ENCODE measurements around the gene CTBP1.

The CTBP1 gene

DNA sequence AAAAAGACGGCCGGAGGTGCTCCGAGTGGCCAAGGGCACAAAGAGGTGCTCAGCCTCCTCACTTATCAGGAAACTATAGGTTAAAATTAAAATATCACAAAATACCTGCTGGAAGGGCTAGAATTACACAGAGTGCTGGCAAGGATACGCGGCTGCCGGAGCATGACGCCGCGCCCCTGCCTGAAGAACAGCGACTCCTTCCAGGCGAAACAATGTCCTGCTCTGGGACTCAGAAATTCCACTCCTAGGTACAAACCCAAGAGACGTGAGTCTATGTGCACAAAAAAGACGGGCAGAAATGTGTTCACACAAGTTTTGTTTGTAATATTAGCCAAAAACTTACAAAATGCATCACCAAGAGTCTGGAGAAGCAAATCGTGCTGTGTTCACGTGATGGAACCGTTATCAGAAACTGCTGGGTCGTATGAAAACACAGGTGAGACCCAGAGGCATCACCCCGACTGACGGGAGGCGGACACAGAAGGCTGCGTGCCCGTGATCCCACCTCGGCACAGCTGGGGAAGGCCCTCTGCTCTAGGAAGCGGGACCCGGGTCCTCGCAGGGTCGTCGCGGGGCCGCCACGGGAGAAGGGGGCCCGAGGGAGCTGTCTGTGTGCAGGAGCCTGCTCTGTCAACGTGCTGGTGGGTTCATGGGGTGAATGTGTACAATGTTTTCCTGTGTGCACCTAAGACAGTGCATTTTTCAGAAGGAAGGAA is 27.6 kb downstream of the CTBP1 start:
- no peak for DNase-seq

DNA sequence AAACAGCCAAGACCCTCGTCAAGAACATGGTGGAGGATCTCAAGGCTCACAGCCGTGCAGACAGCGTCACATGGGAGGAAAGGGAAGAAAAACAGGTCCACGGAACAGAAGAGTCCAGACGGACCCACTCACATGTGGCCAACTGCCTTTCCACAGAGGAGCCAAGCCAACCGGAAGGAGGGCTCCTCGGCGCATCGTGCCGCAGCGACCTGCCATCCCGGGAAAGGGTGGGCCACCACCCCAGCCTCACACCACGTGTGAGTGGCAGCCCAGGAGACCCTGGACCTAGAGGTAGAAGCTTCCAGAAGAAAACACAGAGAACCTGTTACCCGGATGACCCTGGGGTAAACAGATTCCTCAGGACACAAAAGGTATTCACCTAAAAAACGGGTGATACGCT is 28.4 kb downstream of the CTBP1 start:
- DNase-seq = no peak

DNA sequence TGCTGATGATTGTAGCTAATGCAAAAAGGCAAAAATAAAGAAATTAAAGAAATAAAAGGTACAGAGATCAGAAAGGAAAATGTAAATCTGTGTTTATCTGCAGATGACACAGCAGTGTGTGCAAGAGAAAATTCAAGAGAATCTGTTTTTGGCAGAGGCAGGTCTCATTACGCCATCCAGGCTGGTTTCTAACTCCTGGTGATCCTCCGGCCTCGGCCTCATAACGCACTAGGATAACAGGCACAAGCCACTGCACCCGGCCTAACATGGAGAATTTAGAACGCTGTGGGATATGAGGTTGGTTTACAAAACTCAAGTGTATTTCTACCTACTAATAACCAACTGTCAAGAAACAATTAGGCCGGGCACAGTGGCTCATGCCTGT is 29.4 kb downstream of the CTBP1 start:
- no peak for DNase-seq

GRCh38 chr4:1218634-1219565 is 30.0 kb downstream of the CTBP1 start:
- no peak for DNase-seq

GRCh38 chr4:1217366-1217765 is 31.6 kb downstream of the CTBP1 start:
- DNase-seq = no peak

- peak; percentile 79 for DNase-seq
These were observed 32.0 kb downstream of the CTBP1 start for GRCh38 chr4:1216869-1217294.

GRCh38 chr4:1216076-1216614 is 32.8 kb downstream of the CTBP1 start:
- DNase-seq = no peak

GRCh38 chr4:1215141-1216075 is 33.5 kb downstream of the CTBP1 start:
- no peak for DNase-seq

GRCh38 chr4:1214101-1215095 is 34.5 kb downstream of the CTBP1 start:
- no peak for DNase-seq

DNA sequence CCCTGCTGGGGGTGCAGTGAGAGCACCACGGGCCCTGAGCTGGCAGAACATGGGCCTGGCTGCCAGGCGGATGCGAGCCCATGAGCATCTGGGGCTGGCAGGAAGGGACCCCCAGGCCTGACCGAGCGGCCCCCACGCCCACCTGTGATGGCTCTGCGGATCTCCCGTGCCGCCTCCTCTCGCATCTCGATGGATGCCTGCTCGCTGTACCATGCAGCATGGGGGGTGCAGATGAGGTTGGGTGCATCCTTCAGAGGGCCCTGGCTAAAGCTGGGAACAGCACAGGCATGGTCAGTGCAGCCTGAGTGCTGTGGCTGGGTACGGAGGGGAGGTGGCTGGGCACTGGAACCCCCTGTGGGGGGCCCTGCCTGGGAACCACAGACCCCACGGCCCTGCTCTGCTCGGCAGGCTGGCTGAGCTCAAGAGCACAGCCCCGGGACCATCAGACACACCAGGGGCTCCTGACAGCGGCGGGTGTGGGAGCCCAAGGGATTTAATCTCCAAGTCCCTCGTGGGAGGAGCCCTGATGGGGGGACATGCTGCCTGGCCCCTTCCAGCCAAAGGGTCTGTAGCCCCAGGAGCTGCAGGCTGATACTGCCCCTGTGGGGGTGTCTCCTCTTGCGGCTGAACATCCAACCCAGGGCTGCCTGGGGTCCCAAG is 35.5 kb downstream of the CTBP1 start:
- DNase-seq = no peak

GRCh38 chr4:1212546-1213335 is 36.2 kb downstream of the CTBP1 start:
- no peak for DNase-seq

- DNase-seq = no peak
These were observed 36.9 kb downstream of the CTBP1 start for GRCh38 chr4:1211891-1212545.

DNA sequence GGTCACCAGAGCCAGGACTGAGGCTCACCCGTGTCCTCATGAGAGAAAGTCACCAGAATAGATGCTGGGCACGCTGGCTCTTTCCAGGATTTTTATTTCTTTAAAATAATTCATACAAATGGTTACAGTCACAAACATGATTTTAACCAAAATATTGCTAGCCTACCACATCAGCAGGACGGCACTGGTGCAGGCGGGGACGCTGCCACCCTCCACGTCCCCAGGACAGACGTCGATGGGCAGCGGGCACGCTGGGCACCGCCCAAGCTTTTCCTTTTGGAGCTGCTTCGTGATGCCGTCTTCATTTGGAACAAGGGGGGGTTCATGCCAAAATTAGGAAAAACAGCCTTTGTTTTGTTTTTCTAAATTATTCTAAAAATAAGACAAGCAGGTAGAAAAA is 37.6 kb downstream of the CTBP1 start:
- DNase-seq = no peak

DNA sequence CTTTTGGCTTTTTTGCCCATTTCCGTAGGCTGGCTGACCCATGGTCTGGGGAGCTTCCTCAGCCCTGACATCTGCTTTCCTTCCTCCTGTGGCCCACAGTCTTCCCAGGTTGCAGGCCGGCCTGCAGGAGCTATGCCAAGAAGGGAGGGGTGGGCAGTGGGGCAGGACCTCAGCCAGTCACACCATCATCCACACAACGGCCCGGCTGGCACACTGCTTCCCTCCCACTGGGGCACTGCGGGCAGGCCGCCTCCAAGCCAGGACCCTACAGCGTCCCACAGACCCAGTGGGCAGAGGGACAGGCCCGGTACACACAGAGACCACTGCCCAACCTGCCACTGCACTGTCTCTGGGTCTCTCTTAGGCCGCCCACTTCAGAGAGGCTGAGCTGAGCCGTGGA is 38.0 kb downstream of the CTBP1 start:
- no peak for DNase-seq

DNA sequence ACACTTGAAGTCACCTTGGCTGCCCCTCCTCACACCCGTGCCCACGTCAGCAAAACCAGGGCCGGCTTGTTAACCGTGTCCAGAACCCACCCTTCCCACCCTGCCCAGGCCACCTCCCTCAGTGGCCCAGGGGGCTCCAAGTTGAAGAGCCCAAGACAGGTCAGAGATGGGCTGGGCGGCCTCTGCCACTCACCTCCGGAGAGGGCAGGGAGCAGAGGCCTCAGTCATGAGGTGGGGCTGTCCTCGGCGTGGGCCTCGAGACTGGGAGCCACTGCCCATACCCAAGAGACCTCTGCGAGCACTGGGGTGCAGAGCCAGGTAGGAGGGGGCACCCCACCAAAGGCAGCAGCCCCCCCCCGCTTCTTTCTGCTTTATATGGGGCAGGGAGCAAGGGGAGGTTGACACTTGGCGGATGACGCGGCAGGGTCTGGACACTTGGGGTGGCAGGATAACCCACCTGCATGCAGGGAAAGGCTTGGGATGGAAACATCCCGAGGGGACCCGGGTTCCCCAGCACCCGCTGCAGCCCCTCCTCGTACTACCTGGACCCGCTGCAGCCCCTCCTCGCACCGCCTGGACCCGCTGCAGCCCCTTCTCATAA is 38.6 kb downstream of the CTBP1 start:
- no peak for DNase-seq

DNA sequence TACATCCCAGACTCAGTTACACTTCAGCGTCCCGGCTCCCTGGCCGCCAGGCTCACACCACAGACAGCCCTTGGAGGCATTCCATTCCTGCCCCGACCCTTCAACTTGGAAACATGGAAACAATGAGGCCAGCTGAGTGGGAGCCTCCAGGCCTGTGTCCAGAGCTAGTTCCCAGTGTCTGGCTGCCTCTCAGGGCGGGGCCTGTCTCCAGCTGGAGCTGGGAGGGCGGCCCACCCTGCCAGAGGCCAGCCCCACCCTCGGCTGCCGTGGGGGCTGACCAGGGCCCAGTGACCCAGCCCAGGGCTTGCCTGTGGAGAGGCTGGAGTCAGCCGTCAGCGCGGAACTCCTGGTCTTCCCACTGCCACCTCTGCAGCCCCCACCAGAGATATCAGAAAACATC is 39.1 kb downstream of the CTBP1 start:
- DNase-seq = peak; percentile 1

GRCh38 chr4:1208970-1209704 is 39.8 kb downstream of the CTBP1 start:
- DNase-seq = peak; percentile 1

GRCh38 chr4:1208266-1208961 is 40.5 kb downstream of the CTBP1 start:
- DNase-seq = peak; percentile 24
